Testis (tissue), 2 donors: ENCODE data around the gene HERC2.

Experiments used
- CTCF ChIP-seq, 3 experiments: fragments of 450-650 bp in 2 of 3; fragments of 200-600 bp in 1 of 3; sonication (generic) in 1 of 3; IDR thresholded peaks; one replicate each; pipeline ENCODE4 v1.5.1; 2016 to 2019; ENCODE audit warnings: antibody characterized with exemption in 3 of 3, mild to moderate bottlenecking in 2 of 3, moderate library complexity in 1 of 3
- POLR2A ChIP-seq: fragments of 450-650 bp; IDR thresholded peaks from one replicate; pipeline ENCODE4 v1.6.1; 2017; ENCODE audit warnings: antibody characterized with exemption, mild to moderate bottlenecking, moderate library complexity

DNA sequence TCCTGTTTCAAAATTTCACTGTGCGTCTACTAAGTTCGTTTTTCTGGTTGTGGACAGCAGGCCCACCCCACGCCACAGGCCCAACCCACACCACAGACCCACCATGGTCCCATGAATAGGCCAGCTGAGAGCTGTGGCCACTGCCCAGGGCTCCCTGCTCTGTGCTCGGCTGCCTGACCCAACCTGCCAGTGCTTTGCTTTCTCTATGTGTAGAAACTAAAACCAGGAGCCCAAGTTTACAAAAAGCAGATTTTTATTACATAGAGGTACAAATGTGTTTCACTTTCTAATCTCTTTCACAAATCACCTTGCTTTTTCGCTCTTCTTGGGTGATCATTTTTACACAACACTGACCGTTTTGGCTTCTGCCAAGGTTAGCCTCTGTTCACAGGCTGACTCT is 69.1 kb downstream of the HERC2 start:
- TF ChIP-seq CTCF (IDR thresholded peaks at IDR 0.05): no peak
- TF ChIP-seq POLR2A: no peak
